GM10266 (cell line): ENCODE results near the gene HMG20A.
"Not testable (repeated sequence)": the region's sequence is repeated elsewhere in the genome, so short reads cannot be mapped to it uniquely, and the experiment has no call there.

Experiments used
- DNase-seq: peaks from one replicate; pipeline ENCODE4 v3.0.0; 2012; ENCODE audit errors: extremely low spot score
- TF ChIP-seq, protein P1 (sequence below): IDR thresholded peaks from 2 replicates; pipeline ENCODE4 v1.5.1; 2012; ENCODE audit warnings: mild to moderate bottlenecking, low read depth; ENCODE audit not compliant: control insufficient read depth, insufficient read depth; ENCODE audit errors: missing control alignments

Gene HMG20A

GRCh38 chr15:77409259-77410156 is 11.2 kb upstream of the HMG20A start:
- DNase-seq: no peak
- TF ChIP-seq, protein P1, sequence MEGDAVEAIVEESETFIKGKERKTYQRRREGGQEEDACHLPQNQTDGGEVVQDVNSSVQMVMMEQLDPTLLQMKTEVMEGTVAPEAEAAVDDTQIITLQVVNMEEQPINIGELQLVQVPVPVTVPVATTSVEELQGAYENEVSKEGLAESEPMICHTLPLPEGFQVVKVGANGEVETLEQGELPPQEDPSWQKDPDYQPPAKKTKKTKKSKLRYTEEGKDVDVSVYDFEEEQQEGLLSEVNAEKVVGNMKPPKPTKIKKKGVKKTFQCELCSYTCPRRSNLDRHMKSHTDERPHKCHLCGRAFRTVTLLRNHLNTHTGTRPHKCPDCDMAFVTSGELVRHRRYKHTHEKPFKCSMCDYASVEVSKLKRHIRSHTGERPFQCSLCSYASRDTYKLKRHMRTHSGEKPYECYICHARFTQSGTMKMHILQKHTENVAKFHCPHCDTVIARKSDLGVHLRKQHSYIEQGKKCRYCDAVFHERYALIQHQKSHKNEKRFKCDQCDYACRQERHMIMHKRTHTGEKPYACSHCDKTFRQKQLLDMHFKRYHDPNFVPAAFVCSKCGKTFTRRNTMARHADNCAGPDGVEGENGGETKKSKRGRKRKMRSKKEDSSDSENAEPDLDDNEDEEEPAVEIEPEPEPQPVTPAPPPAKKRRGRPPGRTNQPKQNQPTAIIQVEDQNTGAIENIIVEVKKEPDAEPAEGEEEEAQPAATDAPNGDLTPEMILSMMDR: no peak

GRCh38 chr15:77410157-77410500 is 10.6 kb upstream of the HMG20A start:
- DNase-seq: not testable (repeated sequence)

GRCh38 chr15:77410701-77411618 is 9.7 kb upstream of the HMG20A start:
- DNase-seq: no peak
- TF ChIP-seq, protein P1: no peak

DNA sequence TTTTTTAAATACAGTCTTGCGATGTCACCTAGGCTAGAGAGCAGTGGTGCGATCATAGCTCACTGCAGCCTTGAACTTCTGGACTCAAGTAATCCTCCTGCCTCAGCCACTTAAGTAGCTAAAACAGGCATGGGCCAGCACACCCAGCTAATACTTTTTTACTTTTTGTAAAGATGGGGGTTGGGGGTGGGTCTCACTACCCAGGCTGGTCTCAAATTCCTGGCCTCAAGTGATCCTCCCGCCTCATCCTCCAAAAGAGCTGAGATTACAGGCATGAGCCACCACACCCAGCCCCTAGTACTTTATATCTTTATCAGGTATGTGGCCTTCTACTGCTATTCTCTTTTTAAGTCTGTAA is 9.1 kb upstream of the HMG20A start:
- DNase-seq: no peak
- TF ChIP-seq, protein P1: no peak

DNA sequence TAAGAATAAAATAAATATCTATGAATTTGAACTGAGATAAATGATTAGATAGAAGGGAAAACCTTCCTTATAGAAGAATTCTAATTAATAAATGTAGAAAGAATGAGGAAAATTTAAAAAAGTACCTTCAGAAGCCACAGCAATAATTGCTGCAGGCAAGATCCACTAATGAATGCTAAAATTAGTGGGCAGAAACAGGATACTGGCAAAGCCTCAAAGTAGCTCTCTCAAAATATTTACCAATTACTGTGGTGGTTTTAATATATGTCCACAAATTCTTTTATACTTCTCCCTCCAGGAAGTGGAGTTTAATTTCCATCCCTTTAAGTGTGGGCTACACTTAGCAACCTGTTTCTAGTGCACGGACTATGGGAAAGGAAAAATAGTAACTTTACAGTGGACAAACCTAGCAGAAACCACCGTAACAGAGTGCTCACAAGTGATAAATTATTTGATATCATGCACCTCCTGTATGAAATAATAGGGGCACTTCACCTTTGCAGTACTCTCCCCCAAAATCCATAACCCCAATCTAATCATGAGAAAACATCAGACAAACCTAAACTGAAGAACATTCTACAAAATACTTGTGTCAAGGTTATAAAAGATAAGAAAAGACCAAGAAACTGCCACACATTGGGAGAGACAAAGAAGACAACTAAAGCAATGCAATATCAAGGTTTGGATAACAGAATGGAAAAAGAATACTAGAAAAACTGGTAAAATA is 7.6 kb upstream of the HMG20A start:
- no peak for DNase-seq

DNA sequence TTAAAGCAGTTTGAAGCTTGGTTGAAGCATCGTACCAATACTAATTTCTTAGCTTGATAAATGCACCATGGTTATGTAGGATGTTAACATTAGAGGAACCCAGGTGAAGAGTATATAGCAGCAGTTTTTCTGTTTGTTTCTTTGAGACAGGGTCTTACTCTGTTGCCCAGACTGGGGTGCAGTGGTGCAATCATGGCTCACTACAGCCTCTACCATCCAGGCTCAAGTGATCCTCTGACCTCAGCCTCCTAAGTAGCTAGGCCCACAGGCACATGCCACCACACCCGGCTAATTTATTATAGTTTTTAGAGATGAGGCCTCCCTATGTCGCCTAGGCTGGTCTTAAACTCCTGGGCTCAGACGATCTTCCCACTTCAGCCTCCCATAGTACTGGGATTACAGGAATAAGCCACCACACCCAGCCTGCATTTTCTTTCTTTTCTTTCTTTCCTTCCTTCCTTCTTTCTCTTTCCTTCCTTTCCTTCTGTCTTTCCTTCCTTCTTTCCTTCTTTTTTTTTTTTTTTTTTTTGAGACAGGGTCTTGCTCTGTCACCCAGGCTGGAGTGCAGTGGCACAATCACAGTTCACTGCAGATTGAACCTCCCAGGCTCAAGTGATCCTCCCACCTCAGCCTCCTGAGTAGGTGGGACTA is 6.9 kb upstream of the HMG20A start:
- DNase-seq: no peak
- TF ChIP-seq, protein P1: no peak

More for the DNA sequence above, 7.6 kb upstream of the HMG20A start:
- TF ChIP-seq, protein P1: no peak
